ENCODE data around the gene SIRT5. TPM values are rescaled to one million over a fixed set of nuclear protein-coding genes. Genes with fewer than 3 reads are reported as not detected.

SIRT5 gene
- total and polyA plus RNA-seq, 12 donors, result 10.8 to 60.1 (median 46.2) TPM

GRCh38 chr6:13537527-13537897 is 36.9 kb upstream of the SIRT5 start:
- no peak for TF ChIP-seq CTCF (IDR thresholded peaks at IDR 0.05)
- WGBS, 2 donors, result 55 to 67% methylated on average over 2 of the region's 2 CpGs
- Histone ChIP-seq H3K27ac (peak overlapping the region in 6 of 10 donors; percentile 37 to 62 (median 49)), H3K4me1 (peaks cover 0 to 33% (median 12%) of the 10 kb centered on the region in 9 donors), H3K36me3 (no peaks in the 10 kb centered on the region), H3K4me3 (no peak overlapping the region), H3K9me3 (no peaks in the 10 kb centered on the region), H3K27me3 (no peaks in the 10 kb centered on the region)
- DNase-seq, result no peak
- ATAC-seq, result peak in 7 of 8 donors; percentile 43 to 91 (median 82)
- intact Hi-C loops (cut with DNase I), result loop anchor here in 6 of 10 donors (5.0 to 10.0 kb wide), 7 partner anchors 50 to 200 kb away; partner anchors contain the start of gene GFOD1 (in 1 of the 6)

GRCh38 chr6:13538084-13538483 is 36.3 kb upstream of the SIRT5 start:
- H3K27me3 ChIP-seq, result no peaks in the 10 kb centered on the region
- peak overlapping the region in 7 of 10 donors; percentile 24 to 71 (median 34) for H3K27ac ChIP-seq
- peak; percentile 28 to 73 (median 59) for TF ChIP-seq CTCF (IDR thresholded peaks at IDR 0.05)
- DNase-seq (no peak), ATAC-seq (peak in 7 of 8 donors; percentile 69 to 84 (median 75))
- intact Hi-C loops (cut with DNase I), result loop anchor here (1.0 to 10.0 kb wide), 11 partner anchors 51 to 203 kb away; partner anchors contain the start of gene GFOD1 (in 1 of the 10)
- 49 to 52% methylated on average over 2 of the region's 2 CpGs for WGBS, 2 donors
- no peaks in the 10 kb centered on the region for H3K9me3 ChIP-seq
- no peaks in the 10 kb centered on the region for H3K36me3 ChIP-seq
- no peak overlapping the region for H3K4me3 ChIP-seq
- peaks cover 0 to 33% (median 12%) of the 10 kb centered on the region in 9 donors for H3K4me1 ChIP-seq

- intact Hi-C loops (cut with DNase I), result loop anchor here (1.0 to 10.0 kb wide), 11 partner anchors 51 to 204 kb away; partner anchors contain the start of gene GFOD1 (in 1 of the 10)
- Histone ChIP-seq H3K27ac (peak overlapping the region in 7 of 10 donors; percentile 24 to 71 (median 34)), H3K4me1 (peaks cover 0 to 33% (median 12%) of the 10 kb centered on the region in 9 donors), H3K4me3 (no peak overlapping the region), H3K36me3 (no peaks in the 10 kb centered on the region), H3K9me3 (no peaks in the 10 kb centered on the region), H3K27me3 (no peaks in the 10 kb centered on the region)
- TF ChIP-seq CTCF (IDR thresholded peaks at IDR 0.05), result no peak
- 79 to 81% methylated on average over 3 of the region's 3 CpGs for WGBS, 2 donors
- ATAC-seq (no peak), DNase-seq (no peak)
These were observed 35.8 kb upstream of the SIRT5 start for GRCh38 chr6:13538600-13538999.

- Histone ChIP-seq H3K4me3 (no peak overlapping the region), H3K9me3 (no peaks in the 10 kb centered on the region), H3K36me3 (no peaks in the 10 kb centered on the region), H3K4me1 (peaks cover 0 to 31% (median 12%) of the 10 kb centered on the region in 9 donors), H3K27ac (no peak overlapping the region), H3K27me3 (no peaks in the 10 kb centered on the region)
- 92 to 97% methylated on average over 1 of the region's 1 CpG for WGBS, 2 donors
- TF ChIP-seq CTCF (IDR thresholded peaks at IDR 0.05), result no peak
- DNase-seq (no peak), ATAC-seq (no peak)
- intact Hi-C loops (cut with DNase I), result loop anchor here in 9 of 10 donors (2.0 to 10.0 kb wide), 10 partner anchors 52 to 205 kb away; partner anchors contain the start of gene GFOD1 (in 1 of the 9)
These were observed 34.8 kb upstream of the SIRT5 start for GRCh38 chr6:13539572-13539971.
